ENCODE results near the gene MDM1. TPM values are rescaled to one million over a fixed set of nuclear protein-coding genes. Genes with fewer than 3 reads are reported as not detected.

MDM1 gene
- total RNA-seq, 1 donor from 2014 or later, result 26.8 TPM

- DNase-seq (ENCODE audit: low spot score), result no peak
- peak overlapping the region; percentile 57 for H3K27ac Mint-ChIP-seq
Measured at GRCh38 chr12:68276402-68276930, 55.7 kb downstream of the MDM1 start.

GRCh38 chr12:68272732-68273131 is 59.4 kb downstream of the MDM1 start:
- Mint-ChIP-seq H3K9me3 (no peaks in the 10 kb centered on the region), H3K36me3 (ENCODE audit: low read depth) (peaks cover 3% of the 10 kb centered on the region), H3K4me3 (no peak overlapping the region), H3K27me3 (ENCODE audit: insufficient read depth) (no peaks in the 10 kb centered on the region), H3K4me1 (ENCODE audit: low read depth) (peaks cover 46% of the 10 kb centered on the region), H3K27ac (no peak overlapping the region)
- intact Hi-C loops (cut with micrococcal nuclease), result loop anchor here (10.0 kb wide), 1 partner anchor 578 kb away; no protein-coding TSS in a partner anchor
- DNase-seq (ENCODE audit: low spot score), result no peak

More at GRCh38 chr12:68276402-68276930, 55.7 kb downstream of the MDM1 start:
- H3K27me3 Mint-ChIP-seq (ENCODE audit: insufficient read depth), result no peaks in the 10 kb centered on the region
- H3K4me3 Mint-ChIP-seq, result peak overlapping the region; percentile 34
- peaks cover 45% of the 10 kb centered on the region for H3K4me1 Mint-ChIP-seq (ENCODE audit: low read depth)
- H3K9me3 Mint-ChIP-seq, result no peaks in the 10 kb centered on the region
- H3K36me3 Mint-ChIP-seq (ENCODE audit: low read depth), result no peaks in the 10 kb centered on the region
- intact Hi-C loops (cut with micrococcal nuclease), result loop anchor here (5.0 to 10.0 kb wide), 5 partner anchors 96 to 582 kb away; no protein-coding TSS in a partner anchor

- Mint-ChIP-seq H3K9me3 (no peaks in the 10 kb centered on the region), H3K36me3 (ENCODE audit: low read depth) (peaks cover 6% of the 10 kb centered on the region), H3K27ac (no peak overlapping the region), H3K4me3 (no peak overlapping the region), H3K27me3 (ENCODE audit: insufficient read depth) (no peaks in the 10 kb centered on the region), H3K4me1 (ENCODE audit: low read depth) (peaks cover 48% of the 10 kb centered on the region)
- no peak for DNase-seq (ENCODE audit: low spot score)
- intact Hi-C loops (cut with micrococcal nuclease), result loop anchor here (10.0 kb wide), 1 partner anchor 577 kb away; no protein-coding TSS in a partner anchor
Measured at GRCh38 chr12:68271346-68271745, 60.8 kb downstream of the MDM1 start.

GRCh38 chr12:68270358-68270757 is 61.8 kb downstream of the MDM1 start:
- Mint-ChIP-seq H3K4me1 (ENCODE audit: low read depth) (peaks cover 49% of the 10 kb centered on the region), H3K27ac (peak overlapping the region; percentile 85), H3K36me3 (ENCODE audit: low read depth) (peaks cover 6% of the 10 kb centered on the region), H3K27me3 (ENCODE audit: insufficient read depth) (no peaks in the 10 kb centered on the region), H3K9me3 (peaks cover 3% of the 10 kb centered on the region), H3K4me3 (no peak overlapping the region)
- intact Hi-C loops (cut with micrococcal nuclease), result loop anchor here (10.0 kb wide), 1 partner anchor 576 kb away; no protein-coding TSS in a partner anchor
- no peak for DNase-seq (ENCODE audit: low spot score)

- DNase-seq (ENCODE audit: low spot score), result no peak
- Mint-ChIP-seq H3K27ac (peak overlapping the region; percentile 85), H3K27me3 (ENCODE audit: insufficient read depth) (no peaks in the 10 kb centered on the region), H3K36me3 (ENCODE audit: low read depth) (peaks cover 10% of the 10 kb centered on the region), H3K4me3 (peak overlapping the region; percentile 6), H3K9me3 (peaks cover 3% of the 10 kb centered on the region), H3K4me1 (ENCODE audit: low read depth) (peaks cover 55% of the 10 kb centered on the region)
- intact Hi-C loops (cut with micrococcal nuclease), result loop anchor here (2.0 to 10.0 kb wide), 2 partner anchors 149 to 575 kb away; no protein-coding TSS in a partner anchor
Measured at GRCh38 chr12:68269779-68270178, 62.4 kb downstream of the MDM1 start.

- no peak for DNase-seq (ENCODE audit: low spot score)
- intact Hi-C loops (cut with micrococcal nuclease), result loop anchor here (1.0 to 2.0 kb wide), 3 partner anchors 8 to 148 kb away; no protein-coding TSS in a partner anchor
- H3K4me1 Mint-ChIP-seq (ENCODE audit: low read depth), result peaks cover 63% of the 10 kb centered on the region
- no peak overlapping the region for H3K4me3 Mint-ChIP-seq
- H3K36me3 Mint-ChIP-seq (ENCODE audit: low read depth), result peaks cover 11% of the 10 kb centered on the region
- H3K27ac Mint-ChIP-seq, result peak overlapping the region; percentile 36
- peaks cover 3% of the 10 kb centered on the region for H3K9me3 Mint-ChIP-seq
- peaks cover 4% of the 10 kb centered on the region for H3K27me3 Mint-ChIP-seq (ENCODE audit: insufficient read depth)
Measured at GRCh38 chr12:68268967-68269366, 63.2 kb downstream of the MDM1 start.

GRCh38 chr12:68267892-68268396 is 64.2 kb downstream of the MDM1 start:
- H3K27me3 Mint-ChIP-seq (ENCODE audit: insufficient read depth), result peaks cover 4% of the 10 kb centered on the region
- H3K9me3 Mint-ChIP-seq, result peaks cover 3% of the 10 kb centered on the region
- peaks cover 71% of the 10 kb centered on the region for H3K4me1 Mint-ChIP-seq (ENCODE audit: low read depth)
- peak overlapping the region; percentile 84 for H3K27ac Mint-ChIP-seq
- peaks cover 11% of the 10 kb centered on the region for H3K36me3 Mint-ChIP-seq (ENCODE audit: low read depth)
- peak; percentile 24 for DNase-seq (ENCODE audit: low spot score)
- intact Hi-C loops (cut with micrococcal nuclease), result loop anchor here (1.0 to 2.0 kb wide), 3 partner anchors 9 to 147 kb away; no protein-coding TSS in a partner anchor
- peak overlapping the region; percentile 51 for H3K4me3 Mint-ChIP-seq

- H3K36me3 Mint-ChIP-seq (ENCODE audit: low read depth), result peaks cover 8% of the 10 kb centered on the region
- H3K4me3 Mint-ChIP-seq, result peak overlapping the region; percentile 16
- peaks cover 4% of the 10 kb centered on the region for H3K27me3 Mint-ChIP-seq (ENCODE audit: insufficient read depth)
- intact Hi-C loops (cut with micrococcal nuclease), result no loop called here
- no peak for DNase-seq (ENCODE audit: low spot score)
- peaks cover 92% of the 10 kb centered on the region for H3K4me1 Mint-ChIP-seq (ENCODE audit: low read depth)
- H3K9me3 Mint-ChIP-seq, result peaks cover 3% of the 10 kb centered on the region
- H3K27ac Mint-ChIP-seq, result peak overlapping the region; percentile 70
Measured at GRCh38 chr12:68264857-68265256, 67.3 kb downstream of the MDM1 start.

- no peak overlapping the region for H3K4me3 Mint-ChIP-seq
- peaks cover 8% of the 10 kb centered on the region for H3K36me3 Mint-ChIP-seq (ENCODE audit: low read depth)
- peaks cover 92% of the 10 kb centered on the region for H3K4me1 Mint-ChIP-seq (ENCODE audit: low read depth)
- H3K27me3 Mint-ChIP-seq (ENCODE audit: insufficient read depth), result peaks cover 4% of the 10 kb centered on the region
- intact Hi-C loops (cut with micrococcal nuclease), result no loop called here
- DNase-seq (ENCODE audit: low spot score), result no peak
- peaks cover 3% of the 10 kb centered on the region for H3K9me3 Mint-ChIP-seq
- no peak overlapping the region for H3K27ac Mint-ChIP-seq
Measured at GRCh38 chr12:68264158-68264855, 67.9 kb downstream of the MDM1 start.

- intact Hi-C loops (cut with micrococcal nuclease), result loop anchor here (2.0 kb wide), 1 partner anchor 53 kb away; no protein-coding TSS in a partner anchor
- no peak for DNase-seq (ENCODE audit: low spot score)
- Mint-ChIP-seq H3K27me3 (ENCODE audit: insufficient read depth) (peaks cover 8% of the 10 kb centered on the region), H3K9me3 (peaks cover 3% of the 10 kb centered on the region), H3K4me3 (no peak overlapping the region), H3K27ac (no peak overlapping the region), H3K36me3 (ENCODE audit: low read depth) (peaks cover 8% of the 10 kb centered on the region), H3K4me1 (ENCODE audit: low read depth) (peaks cover 91% of the 10 kb centered on the region)
Measured at GRCh38 chr12:68263366-68263765, 68.8 kb downstream of the MDM1 start.

GRCh38 chr12:68261896-68262295 is 70.3 kb downstream of the MDM1 start:
- peak overlapping the region; percentile 19 for H3K4me3 Mint-ChIP-seq
- peaks cover 11% of the 10 kb centered on the region for H3K27me3 Mint-ChIP-seq (ENCODE audit: insufficient read depth)
- peaks cover 89% of the 10 kb centered on the region for H3K4me1 Mint-ChIP-seq (ENCODE audit: low read depth)
- H3K9me3 Mint-ChIP-seq, result peaks cover 3% of the 10 kb centered on the region
- H3K27ac Mint-ChIP-seq, result peak overlapping the region; percentile 49
- intact Hi-C loops (cut with micrococcal nuclease), result loop anchor here (1.0 to 2.0 kb wide), 2 partner anchors 55 to 111 kb away; no protein-coding TSS in a partner anchor
- H3K36me3 Mint-ChIP-seq (ENCODE audit: low read depth), result peaks cover 10% of the 10 kb centered on the region
- DNase-seq (ENCODE audit: low spot score), result no peak

- intact Hi-C loops (cut with micrococcal nuclease), result no loop called here
- H3K27ac Mint-ChIP-seq, result no peak overlapping the region
- no peaks in the 10 kb centered on the region for H3K9me3 Mint-ChIP-seq
- peaks cover 7% of the 10 kb centered on the region for H3K36me3 Mint-ChIP-seq (ENCODE audit: low read depth)
- no peak for DNase-seq (ENCODE audit: low spot score)
- H3K27me3 Mint-ChIP-seq (ENCODE audit: insufficient read depth), result peaks cover 14% of the 10 kb centered on the region
- H3K4me3 Mint-ChIP-seq, result no peak overlapping the region
- H3K4me1 Mint-ChIP-seq (ENCODE audit: low read depth), result peaks cover 75% of the 10 kb centered on the region
Measured at GRCh38 chr12:68260153-68260552, 72.0 kb downstream of the MDM1 start.

All from activated T-helper 1 cell treated with anti-CD3 and anti-CD28 coated beads, Interleukin-12 subunit alpha, Interleukin-12 subunit beta, Interleukin-2, Interleukin-4 antibody, amounts not matched to agents 30 ng/mL and 10 ng/mL and 1 ng/mL, durations not matched to agents 14 hours and 24 hours and 36 hours (primary cell).